HG03558 (cell line): Measurements from ENCODE around the gene PAQR8.

Experiments
- ATAC-seq: cut with Tn5 transposase; IDR thresholded peaks from one replicate; pipeline ENCODE4 v1.9.1; 2021; ENCODE audit warnings: moderate number of reproducible peaks; ENCODE audit not compliant: unreplicated experiment; ENCODE audit errors: extremely low read depth

PAQR8 gene, protein sequence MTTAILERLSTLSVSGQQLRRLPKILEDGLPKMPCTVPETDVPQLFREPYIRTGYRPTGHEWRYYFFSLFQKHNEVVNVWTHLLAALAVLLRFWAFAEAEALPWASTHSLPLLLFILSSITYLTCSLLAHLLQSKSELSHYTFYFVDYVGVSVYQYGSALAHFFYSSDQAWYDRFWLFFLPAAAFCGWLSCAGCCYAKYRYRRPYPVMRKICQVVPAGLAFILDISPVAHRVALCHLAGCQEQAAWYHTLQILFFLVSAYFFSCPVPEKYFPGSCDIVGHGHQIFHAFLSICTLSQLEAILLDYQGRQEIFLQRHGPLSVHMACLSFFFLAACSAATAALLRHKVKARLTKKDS

DNA sequence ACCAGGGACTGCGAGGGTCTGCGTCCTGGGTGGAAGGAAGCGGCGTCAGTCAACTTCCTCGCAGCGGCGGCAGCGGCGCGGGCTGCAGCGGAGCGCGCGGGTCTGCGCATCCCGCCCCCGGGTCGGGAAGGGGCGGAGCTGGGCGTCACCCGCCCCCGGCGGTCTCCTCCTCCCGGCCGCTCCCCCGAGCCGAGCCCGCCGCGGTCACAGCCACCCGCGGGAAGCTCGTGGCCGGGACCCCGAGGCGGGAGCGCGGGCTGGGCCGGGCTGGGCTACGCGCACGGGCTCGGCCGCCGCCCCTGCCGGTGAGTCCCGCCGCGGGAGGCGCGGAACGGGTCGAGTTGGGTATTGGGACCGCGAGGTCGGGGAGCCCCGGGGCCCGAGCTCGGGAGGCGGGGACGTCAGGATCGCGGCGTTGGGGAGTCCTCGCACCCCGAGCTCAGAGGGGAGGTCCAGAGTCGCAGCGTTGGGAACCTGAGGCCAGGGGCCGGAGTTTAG is at the start of gene PAQR8:
PAQR8 (plus strand) TSS at position 207 of the 498 bp plus-strand sequence. CDS start 41,063 bp downstream, outside the sequence.
- ATAC-seq = peak; percentile 78

DNA sequence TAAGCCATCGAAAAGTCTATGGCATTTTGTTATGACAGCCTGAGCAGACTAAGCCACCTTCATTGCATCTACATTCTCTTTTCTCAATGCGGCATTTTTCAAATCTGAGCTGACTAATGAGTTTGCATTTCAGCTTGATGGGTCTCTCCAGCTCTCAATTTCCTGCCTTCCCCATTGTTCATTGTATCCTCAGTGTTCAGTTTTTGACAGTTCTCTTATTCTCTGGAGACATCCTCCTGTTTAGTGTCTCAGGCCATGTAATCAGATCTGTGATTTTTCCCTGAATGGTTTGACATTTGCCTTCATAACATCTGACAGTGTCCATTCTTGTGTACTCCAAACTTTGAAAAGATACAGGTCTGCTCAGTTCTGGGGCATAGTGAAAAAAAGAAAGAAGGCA is 49.5 kb upstream of the PAQR8 start:
- ATAC-seq = no peak

- no peak for ATAC-seq
Measured at GRCh38 chr6:52314752-52315151, 47.2 kb upstream of the PAQR8 start.

DNA sequence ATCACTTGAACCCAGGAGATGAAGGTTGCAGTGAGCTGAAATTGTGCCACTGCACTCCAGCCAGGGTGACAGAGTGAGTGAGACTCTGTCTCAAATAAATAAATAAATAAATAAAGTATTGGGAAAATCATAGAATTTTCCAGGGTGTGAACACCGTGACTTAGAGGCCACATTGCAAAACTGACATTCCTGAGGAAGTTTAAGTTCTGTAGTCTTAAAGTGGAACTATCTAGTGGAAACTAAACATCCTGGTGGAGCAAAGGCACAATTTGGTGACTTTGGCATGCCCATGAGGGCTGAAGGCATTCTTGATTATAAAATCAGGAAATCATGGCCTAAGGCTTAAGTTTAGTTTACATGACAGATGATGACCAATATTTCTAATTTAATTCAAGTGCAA is 44.7 kb upstream of the PAQR8 start:
- ATAC-seq = no peak

DNA sequence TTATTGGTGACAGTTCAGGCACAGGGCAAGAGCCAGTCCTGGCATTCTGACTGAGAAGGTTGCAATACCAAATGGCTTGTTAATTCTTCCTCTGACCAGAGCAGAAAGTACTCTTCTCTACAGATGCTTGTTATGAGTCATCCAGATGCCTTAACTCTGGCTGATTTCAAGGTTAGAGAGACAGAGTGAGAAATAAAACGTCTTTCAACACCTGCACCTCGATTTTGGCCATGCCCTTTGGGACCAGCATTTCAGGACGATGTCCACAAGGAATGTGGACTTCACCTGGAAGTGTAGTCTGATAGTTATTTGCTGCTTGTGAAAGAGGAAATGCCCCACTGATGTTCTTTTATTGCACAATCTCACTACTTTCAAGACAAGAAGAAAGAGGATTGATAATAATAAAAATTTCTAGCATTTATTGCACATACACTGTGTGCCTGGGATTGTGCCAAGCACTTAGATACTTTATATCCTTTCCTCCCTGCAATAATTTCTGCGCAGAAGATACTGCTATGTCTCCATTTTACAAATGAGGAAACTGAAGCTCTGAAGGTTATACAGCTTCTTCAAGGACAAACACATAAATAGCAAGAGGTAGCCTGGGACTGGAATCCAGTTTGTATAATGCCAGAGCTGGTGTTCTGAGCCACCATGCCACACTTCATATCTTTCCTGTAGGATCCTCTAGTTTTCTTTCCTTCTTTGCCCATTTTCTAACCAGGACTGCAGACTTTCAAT is 43.9 kb upstream of the PAQR8 start:
- peak; percentile 99 for ATAC-seq

DNA sequence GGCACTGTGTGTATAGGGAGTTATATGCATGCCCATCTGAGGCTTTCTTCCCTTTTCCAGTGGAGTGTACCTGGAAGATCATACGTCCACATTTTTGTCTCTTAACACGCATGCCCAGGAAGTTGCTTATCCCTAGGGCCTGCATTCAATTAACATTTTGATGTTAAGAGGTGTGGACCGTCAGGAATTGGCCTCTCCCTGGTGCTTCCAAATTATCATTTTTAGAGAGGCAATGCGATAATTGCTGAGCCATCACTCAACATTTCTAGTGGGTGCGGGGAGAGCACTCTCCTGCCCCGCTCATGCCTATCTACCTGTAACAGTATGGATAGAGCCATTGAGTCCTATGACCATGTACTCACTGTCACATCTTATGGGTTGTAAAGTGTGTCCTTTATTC is 37.8 kb upstream of the PAQR8 start:
- no peak for ATAC-seq

GRCh38 chr6:52325695-52326471 is 36.1 kb upstream of the PAQR8 start:
- no peak for ATAC-seq

- ATAC-seq = no peak
Measured at GRCh38 chr6:52326540-52327364, 35.2 kb upstream of the PAQR8 start.

DNA sequence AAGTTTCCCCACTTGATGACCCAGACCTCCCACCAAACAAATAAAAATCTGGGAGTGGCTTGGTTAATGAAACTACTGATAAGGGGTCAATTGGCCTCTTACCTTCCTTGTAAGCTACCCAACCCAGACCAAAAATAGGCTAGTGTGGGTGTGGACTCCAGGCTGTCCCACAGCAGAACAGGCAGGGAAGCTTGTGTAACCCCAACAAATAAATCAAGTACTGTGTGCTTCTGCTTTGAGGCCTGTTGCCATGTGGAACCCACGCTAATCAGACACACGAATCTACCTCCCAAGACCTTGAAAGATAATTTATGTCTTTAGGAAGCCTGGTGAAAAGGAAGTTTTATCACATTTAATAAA is 33.7 kb upstream of the PAQR8 start:
- ATAC-seq = no peak

- ATAC-seq = no peak
Measured at GRCh38 chr6:52328729-52329128, 33.2 kb upstream of the PAQR8 start.

- no peak for ATAC-seq
Measured at GRCh38 chr6:52330470-52330869, 31.5 kb upstream of the PAQR8 start.

- no peak for ATAC-seq
Measured at GRCh38 chr6:52331793-52332457, 30.0 kb upstream of the PAQR8 start.

DNA sequence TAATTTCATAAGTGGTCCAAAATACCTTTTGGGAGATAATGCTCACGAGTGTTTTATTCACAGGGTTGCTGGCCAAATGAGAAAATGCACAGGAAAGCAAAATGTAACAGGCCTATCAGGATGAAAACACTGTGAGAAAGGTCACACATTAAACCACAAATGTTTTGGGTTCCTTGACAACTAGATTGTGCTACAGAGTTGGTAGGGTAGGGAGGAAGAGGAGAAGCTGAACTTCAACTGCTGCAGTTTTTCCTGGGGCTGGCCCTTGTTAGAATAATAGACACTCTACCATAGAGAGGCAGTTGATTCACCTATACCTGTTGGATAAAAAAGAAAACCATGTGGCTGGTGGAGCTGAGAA is 28.1 kb upstream of the PAQR8 start:
- ATAC-seq = no peak

- ATAC-seq = no peak
Measured at GRCh38 chr6:52335576-52335975, 26.4 kb upstream of the PAQR8 start.

- ATAC-seq = no peak
Measured at GRCh38 chr6:52336919-52337561, 24.9 kb upstream of the PAQR8 start.

DNA sequence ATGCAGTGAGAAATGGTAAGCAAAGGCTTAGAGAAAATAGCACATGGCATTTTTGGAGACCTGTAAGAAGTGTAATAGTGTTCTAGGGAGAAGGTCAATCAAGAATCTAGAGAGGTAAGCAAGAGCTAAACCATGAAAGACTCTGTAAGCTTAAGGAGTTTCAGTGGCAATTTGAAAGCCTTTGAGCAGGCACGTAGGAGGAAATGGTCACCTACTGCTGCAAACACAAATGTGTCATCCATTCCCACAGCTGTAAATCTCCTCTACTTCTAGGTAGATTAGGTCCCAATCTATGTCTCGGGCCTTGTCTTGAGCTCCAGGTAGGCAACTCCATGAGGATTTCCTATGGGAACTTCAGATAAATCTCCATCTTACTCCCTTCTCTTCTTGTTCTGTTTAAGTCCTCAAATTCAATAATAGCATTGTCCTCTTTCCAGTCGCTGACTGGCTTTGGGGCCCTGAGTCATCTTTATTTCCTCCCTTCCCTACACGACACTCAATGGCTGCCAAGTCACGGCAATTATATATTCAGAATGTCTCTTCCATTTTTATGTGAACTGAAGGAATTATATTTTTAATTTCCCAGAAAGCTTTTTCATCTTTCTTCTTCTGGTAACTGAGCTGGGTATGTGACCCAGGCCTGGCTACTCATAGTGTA is 24.2 kb upstream of the PAQR8 start:
- no peak for ATAC-seq

- ATAC-seq = no peak
Measured at GRCh38 chr6:52340603-52340880, 21.4 kb upstream of the PAQR8 start.

DNA sequence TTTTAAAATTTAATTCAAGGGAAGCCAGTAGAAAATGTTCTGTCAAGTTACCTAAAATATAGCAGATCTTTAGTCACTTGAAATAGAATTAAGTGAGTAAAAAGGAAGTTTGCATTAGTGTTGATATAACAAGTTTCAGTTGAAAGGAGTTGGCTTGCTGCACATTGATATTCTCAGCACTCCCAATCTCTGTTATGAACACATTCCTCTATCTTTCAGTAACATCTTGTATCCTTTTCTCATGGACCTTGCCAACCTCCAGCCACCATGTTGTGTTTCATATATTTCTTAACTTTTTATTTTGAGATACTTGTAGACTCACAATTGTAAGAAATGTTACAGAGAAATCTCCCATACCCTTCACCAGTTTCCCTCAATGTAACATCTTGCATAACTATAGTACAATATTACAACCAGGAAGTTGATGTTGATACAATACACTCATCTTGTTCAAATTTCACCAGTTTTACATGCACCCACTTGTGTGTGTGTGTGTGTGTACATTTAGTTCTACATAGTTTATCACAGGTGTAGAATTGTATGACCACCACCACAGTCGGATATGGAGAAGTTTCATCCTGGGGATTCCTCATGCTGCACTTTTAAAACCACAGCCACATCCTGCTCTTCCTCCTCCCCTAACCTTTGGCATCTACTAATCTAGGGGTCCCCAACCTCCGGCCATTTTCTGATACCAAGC is 20.2 kb upstream of the PAQR8 start:
- ATAC-seq = no peak
